HG03060 (cell line): Measurements from ENCODE around the gene COL15A1.

Experiments used
- ATAC-seq: cut with Tn5 transposase; IDR thresholded peaks from one replicate; pipeline ENCODE4 v1.9.1; 2021; ENCODE audit warnings: low read depth, moderate number of reproducible peaks; ENCODE audit not compliant: unreplicated experiment

COL15A1 gene

DNA sequence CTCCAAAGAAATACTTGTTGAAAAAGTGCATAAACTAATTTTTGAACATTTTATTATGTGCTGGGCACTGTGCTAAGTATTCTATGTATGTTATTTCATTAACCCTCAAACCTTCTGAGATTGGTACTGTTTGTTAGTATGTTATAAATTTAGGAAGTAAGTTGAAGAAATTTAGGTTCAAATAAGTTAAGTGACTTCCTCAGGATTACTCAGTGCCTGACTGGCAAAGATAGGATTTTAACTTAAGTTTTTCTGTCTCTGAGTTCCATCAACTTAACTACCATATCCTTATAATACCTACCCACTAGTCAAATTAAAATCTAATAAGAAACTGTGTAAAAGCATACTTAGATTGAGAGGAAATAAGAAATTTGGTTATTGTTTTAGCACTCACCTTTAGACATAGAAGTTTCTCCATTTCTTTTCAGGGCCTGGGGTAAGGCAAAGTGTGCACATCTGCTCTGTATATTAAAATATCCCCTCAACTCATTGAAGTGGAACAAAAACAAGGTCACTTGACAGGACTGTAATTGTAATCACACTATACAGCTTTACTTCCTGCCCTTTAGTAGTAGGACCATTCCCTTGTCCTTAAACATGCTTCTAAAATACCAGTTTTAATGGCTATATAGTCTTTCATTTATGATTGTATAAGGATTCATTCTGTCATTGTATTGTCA lies 176.4 kb downstream of the COL15A1 start:
- no peak for ATAC-seq
